ENCODE measurements around the gene PDZRN3.

Gene PDZRN3

DNA sequence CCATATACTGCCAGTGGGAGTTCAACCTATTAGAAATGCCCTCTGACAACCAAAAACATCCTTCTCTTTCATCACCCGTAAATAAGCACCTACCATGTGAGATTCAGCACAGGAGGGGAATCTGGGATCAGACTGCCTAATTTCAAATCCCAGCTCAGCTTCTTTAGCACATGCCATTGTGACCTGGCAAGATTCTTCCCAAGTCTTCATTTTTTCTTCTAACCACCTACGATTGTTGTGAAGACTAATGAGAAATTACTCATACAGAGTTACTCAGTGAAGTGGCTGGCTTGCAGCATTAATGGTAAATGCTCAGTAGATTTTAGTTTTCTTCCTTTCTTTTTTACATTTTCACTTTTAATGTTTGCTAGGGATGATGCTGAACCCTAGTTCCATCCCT is 176.7 kb downstream of the PDZRN3 start:
- DNase-seq = no peak

DNA sequence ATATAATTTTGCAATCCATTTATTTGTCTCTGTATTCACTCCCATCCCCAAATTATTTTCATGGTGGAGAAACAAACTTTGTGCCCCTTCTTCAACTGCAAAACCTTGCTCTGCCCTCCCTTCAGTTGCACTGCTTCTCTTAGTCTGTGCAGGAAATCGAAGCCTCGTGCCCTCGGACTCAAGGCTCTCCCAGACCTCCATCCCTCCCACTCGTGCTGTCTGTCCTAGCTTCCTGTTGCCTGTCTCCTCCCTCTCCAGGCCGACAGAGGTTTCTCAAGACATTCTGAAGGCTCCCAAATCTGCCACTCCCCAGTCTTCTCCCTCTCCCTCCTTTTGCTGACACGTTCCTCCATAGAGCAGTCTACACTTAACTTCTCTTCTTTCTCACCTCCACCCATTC is 177.6 kb downstream of the PDZRN3 start:
- no peak for DNase-seq

DNA sequence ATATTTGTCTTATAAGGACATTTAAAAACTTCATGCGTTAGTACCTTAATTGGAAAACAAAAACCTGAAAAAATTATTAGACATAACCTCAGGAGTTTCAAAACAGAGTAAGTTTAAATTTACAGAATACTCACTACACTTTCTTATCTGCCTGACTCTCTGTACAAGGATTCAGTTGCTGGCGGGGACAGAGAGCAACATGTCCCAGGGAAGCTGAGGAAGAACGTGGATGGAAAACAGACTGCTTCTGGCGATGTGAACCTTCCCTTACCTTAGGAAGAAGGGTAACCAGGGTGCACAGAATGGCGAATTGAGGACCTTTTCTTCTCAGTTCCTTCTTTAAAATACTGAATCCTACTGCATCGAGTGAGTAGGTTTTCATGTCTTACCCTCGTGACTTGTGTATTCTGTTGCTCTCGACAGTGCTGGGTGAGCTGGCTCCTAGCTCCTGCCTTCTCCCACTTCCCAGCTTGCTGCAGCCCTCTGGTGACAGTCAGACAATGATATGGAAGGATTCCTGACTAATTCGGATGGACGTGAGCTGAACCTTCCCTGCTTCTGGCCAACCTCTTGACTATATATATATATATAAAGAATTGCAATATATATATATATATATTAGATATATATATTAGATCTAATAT is 178.2 kb downstream of the PDZRN3 start:
- no peak for DNase-seq

DNA sequence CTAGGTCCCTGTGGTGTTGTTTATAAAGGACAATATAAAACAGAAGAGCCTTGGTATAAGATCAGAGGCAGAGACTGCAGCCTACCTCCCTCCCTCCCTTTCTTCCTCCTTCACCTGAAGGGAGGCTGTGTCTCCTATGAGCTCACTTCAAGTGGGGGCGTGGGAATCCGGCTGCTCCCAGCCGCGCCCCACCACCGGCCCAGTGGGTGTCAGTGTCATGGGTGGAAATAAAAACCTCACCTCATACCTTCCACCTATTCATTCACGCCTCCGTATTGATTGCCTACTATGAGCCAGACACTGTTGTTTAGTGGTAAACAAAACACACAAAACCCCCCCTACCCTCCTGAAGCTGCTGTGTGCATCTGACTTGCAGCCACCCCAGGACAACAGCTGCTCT is 181.9 kb downstream of the PDZRN3 start:
- no peak for DNase-seq

DNA sequence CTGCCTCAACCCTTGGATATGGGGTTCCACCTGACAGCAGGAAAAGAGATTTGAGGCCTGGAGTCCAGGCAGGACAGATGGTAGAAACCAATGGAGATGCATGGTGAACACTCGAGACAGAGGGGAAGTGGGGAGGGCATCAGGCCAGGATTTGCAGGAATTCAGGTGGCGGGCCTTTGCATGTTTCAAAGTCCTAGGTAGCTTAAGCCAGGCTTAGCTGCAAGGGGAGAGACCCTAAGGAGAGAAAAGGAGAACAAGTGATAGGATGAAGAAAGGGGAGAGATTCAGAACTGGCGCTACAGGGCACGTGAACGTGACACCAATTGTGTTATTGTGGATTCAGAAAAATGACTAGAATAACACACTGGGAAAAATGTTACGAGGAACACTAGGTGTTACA is 182.6 kb downstream of the PDZRN3 start:
- DNase-seq = no peak

DNA sequence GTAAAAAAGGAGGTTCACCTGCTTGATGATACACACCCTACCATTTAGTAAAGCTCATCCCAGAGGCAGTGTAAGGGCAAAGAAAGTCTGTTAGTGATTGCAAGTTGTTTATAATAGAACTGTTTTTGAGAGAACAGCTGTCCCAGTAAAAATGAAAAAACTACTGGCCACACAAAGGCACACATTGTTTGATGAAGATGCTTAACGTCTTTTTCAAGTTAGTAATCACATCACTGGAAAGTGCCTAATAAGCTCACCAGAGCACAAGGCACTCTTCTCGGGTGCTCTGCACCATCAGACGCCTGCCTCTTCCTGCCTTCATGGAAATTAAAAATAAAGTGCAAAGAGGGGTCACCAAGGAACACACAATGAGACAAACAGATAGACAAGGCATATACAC is 186.9 kb downstream of the PDZRN3 start:
- DNase-seq = no peak

DNA sequence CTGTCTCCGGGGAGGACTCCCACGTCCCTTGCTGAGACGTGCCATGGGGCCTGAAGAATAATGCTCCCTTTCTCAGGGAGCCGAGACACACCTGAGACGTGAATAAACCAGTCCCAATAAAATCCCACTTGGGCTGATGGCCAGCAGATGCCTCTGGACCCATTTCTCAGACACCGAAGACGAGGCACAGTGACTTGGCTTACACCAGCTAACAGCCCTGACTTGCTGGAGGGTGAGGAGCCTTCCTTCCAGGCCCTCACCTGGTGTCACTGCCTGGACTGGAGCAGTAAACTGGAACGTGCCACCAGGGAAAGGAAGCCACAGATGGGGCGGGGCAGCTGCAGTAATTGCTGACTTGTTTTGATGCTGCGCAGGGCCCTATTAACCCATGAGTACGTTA is 189.7 kb downstream of the PDZRN3 start:
- no peak for DNase-seq

DNA sequence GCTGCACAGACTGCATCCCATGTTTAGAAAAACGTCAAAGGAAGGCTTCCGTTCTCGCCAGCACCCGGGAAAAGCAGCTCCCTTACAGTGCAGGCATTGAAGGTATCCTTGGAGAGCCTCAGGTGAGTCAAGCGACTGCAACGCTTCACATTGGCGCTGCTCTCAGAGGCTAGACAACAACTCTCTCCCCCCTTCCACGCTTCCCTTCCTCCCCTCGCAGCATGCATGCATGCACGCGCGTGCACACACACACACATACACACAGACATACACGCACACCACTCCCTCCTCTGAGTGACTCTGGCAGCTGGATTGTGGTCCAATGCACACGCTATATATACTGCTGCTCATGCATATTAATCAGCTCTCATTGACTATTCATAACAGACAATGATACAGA is 191.1 kb downstream of the PDZRN3 start:
- no peak for DNase-seq

DNA sequence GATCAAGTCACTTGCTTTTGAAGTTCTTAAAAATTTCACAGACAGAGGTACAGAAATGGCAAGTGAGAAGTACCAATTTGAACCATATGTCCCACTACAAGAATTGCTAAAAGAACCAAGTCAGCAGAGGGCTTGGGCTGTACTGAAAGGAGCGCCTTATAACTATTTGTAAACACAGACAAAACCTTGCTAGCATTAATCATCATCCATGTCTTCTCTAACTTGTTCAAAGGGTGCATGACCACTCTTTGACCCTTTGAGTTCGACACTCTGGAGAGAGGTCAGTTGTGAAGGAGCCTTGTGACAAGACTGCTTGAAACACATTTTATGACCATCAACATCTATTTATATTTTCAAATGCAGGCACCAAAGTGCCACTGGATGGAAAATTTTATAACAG is 191.7 kb downstream of the PDZRN3 start:
- no peak for DNase-seq

DNA sequence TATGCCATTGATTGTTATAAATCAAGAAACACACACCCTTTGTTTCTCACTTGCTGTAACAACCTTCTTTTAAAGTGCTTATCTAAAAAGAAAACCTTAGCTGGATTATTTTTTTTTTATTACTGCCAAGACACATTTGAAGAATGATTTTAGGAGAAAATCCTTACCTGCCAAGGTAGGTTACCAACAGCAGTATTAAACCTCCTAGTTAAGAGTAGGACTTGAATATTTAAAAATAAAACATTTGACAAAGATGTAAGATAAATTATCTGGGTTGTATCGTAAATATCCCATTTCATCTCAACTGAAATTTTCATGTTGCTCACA is 192.1 kb downstream of the PDZRN3 start:
- no peak for DNase-seq

DNA sequence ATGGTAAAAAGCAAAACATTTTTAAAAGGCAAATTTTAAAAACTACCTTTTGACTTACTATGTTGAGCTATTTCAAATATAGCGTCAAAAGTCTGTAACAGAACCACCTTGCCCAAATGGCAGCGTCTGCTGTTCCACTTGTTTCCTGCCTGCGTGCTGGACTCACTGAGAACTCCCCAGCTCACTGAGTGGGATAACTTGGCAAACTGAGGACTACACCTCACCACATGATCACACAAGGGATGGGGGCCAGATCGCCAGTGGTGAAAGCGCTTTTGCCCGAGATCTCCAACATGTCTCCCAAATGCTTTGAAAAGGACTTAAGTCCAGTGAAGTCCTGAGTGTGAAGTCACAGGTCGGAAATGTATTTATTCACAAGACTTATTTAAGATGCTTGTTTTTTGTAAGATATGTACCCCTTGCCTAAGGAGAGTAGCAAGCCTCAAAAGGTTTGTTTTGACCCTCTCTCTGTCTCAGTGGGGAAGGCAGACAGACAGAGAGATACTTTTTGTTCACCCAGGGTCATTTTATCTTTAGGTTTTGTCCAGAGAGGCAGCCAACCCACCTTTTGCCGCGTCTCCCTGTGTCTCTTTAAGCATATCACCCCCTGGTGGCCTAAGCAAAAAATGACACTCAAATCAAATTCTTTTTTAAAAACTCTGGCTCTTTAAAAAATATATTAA is 192.6 kb downstream of the PDZRN3 start:
- DNase-seq = no peak

DNA sequence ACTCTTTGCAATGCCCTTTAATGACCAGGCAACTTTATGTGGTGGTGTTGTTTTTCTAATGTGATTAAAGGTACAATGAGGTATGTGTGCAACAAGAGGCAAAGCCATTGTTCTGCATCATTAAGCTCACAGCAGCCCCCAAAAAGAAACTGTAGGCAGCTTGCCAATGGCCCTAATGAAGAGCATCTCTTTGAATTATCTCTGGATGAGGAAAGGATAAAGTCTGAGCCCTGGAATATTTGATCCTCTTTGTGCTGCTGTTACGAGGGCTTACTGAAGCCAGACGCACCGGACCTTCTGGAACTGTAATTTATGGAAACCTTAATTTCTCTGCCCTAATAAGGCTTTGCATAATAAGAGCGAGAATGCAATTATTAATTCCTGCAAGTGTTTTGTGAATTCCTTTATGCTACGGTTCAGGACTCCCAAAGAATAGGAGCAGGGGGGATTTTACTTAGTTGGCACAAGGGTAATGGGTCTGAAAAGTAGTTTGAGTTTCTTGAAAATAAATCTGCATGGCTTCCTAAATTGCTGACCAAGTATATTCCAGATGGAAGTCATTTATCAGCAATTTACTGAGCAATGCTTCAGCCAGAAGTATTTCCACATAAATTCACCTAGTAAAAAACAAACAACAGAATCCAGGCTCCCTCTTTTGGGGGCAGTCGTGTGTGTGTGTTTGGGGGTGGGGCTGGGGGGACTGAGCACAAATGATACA is 193.4 kb downstream of the PDZRN3 start:
- DNase-seq = no peak

DNA sequence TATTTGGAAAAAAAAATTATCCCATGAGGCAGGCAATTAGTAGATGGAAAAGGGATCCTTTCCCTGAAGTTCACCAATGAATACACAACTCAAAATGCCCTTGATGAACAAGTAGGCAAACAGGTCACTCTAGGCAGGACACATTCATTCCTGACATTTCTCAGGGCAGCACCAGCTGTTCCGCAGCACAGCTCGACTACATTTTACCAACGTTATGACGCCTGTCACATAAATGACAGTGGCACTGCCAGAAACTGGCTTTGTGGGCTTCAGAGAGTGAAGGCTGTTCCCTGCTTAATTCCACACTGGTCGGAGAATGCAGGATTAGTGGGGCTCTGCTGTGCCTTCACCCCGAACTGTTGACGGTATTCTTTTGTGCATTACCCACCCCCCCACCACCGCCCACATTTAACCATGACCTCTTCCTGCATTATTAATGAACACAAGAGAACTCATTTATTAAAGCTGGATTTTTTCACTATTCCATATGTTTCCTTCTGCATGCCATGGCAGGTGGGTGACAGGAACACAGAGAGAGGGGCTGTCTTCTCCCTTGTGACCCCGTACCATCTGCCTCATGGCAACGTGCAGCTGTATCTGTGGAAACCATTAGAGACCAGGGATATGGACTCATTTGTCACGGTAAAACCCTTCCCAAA is 197.6 kb downstream of the PDZRN3 start:
- DNase-seq = no peak

DNA sequence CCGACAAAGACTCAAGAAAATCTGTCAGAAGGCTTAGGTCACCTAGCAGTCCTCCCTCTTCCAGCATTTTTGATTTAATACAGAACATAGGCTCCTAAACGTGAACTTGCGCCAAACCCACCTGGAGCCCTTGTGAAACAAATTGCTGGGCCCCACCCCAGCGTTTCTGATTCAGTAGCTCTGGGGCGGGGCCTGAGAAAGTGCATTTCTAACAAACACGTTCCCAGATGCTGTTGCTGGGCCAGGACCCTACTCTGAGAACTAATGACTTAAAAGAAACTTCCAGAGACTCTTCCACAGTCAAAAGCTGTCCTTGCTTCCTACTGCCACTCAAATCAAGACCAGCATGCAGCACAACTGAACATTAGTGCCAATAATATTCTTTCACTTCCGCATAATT is 198.1 kb downstream of the PDZRN3 start:
- no peak for DNase-seq

DNA sequence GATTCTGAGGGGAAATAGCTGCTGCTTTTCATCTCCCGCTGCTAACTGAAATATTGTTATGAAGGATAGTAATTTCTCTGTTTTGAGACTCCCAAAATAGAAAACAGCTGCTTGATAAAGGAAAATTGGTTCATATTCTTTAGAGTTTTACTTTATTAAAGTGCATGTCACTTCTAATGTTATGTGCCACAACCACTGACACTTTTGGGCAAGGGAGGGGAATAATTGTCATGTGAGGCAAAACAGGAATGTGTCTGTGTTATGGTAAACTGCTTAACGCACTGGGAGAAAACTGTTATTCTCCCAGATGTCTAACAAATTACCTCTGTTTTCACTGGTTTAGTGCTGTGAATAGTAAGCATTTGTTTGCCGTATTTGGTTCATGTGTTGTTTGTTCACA is 201.6 kb downstream of the PDZRN3 start:
- DNase-seq = no peak

DNA sequence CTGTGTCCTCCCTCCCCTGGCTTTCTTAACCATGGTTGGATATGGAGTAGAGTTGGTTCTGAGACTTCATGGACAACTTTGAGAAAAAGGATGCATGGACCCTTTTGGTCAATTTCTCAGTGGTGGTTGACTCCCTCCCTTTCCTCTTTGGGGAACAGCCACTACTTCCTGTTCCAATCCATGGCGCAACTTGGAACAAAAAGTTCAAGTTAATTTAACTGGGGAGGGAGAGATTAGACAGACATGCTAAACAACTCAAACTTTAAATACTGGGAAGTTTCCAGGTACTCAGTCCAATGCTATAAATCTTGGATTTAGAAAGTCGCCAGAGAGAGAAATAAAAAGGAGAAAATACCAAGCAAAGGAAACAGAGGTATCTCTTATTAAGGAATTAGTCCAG is 202.2 kb downstream of the PDZRN3 start:
- DNase-seq = no peak

DNA sequence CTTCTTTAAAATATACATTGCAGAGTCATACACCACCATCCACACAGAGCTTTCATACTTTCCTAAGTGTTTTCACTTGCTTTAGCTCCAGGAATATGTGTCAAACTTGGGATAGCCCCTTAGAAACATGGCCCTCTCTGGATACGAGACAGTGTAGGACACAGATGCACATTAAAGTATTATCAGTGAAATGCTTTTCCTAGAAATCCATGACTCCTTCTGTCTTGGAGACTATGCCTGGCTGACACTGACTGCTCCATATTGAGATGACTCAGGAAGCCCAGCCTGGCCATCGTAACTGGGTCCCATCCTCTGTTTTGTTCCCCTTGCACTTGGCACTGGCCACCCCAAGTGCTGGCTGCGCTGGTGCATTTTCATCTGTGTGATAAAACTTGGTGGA is 204.8 kb downstream of the PDZRN3 start:
- no peak for DNase-seq

DNA sequence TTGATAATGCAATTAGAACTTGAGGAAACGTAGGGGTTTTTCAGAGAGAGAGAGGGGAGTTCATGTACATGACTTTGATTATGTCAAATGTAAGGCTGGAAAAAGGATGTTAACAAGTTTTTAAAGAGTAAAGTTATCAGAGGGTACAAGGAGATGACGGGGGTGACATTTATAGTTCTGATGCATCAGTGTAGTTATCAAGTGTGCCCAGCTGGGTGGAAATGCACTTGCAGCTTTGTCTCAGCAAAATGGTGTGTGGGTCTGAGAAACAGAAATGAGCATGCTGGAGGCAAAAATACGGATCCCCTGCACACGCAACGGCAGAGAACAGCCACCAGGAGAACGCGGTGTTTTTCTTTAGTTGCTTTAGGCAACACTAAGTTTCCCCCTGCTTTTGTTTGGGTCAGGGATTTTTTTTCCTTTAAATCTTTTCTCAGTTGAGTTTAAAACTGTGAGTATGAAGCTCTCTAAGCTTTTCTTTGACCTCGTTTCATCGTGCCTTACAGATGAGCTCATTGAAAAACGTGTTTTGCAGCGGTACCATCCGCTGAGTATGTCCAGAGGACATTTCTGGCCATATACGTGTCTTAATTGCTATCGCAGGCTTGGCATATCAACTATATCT is 205.4 kb downstream of the PDZRN3 start:
- DNase-seq = no peak

DNA sequence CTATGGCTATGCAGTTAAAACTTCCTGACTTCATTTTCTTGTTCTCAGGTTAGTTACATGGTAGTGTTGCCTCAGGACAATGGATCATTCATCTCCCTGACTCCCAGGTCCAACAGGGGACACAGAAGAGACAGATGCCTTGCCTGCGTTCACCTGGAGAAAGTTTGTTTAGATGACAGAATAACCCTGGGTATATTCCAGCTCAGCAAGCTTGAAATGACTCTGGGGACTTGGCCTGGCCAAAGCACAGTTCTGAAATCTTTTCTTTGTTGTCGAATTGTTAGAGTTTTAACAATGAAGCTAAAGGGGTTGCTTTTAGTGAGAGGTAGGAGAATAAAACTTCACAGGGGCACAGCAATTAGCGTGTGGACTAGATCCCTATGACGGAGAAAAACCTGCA is 206.1 kb downstream of the PDZRN3 start:
- DNase-seq = no peak

DNA sequence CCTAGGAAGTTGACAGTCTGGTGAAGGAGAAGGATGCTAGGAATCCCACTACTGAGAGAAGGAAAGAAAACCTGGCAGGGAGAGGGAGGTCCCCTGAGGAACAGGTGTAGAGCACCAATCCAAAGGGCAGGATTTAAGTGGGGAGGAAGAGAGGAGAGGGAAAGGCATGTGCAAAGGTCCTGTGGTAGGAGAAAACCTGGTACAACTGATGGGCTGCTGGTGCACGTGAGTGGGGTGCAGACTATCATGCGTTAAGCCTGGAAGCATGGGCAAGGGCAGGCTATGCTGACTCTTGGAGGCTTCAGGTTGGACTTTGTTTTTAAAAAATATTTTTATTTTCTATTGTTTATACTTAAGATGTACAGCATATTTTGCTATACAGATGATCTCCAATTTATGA is 209.6 kb downstream of the PDZRN3 start:
- DNase-seq = no peak

DNA sequence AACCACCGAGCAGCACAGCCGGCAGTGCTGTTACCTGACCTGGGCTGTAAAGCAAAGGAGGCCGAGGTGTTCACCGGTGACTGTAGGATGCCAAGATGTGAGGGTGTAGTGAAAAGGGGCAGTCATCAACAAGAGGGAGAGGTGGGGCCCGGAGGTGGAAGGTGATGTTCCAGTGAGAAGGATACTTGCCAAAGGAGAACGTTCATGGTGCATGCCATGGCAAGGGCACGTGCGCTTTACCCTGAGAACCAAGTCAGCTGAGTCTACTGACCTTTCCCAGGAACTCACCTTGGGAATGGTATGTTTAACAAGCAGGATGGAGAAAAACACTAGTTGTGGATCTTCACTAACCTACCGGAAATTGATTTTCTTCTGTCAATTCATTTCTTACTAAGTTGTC is 211.1 kb downstream of the PDZRN3 start:
- no peak for DNase-seq

DNA sequence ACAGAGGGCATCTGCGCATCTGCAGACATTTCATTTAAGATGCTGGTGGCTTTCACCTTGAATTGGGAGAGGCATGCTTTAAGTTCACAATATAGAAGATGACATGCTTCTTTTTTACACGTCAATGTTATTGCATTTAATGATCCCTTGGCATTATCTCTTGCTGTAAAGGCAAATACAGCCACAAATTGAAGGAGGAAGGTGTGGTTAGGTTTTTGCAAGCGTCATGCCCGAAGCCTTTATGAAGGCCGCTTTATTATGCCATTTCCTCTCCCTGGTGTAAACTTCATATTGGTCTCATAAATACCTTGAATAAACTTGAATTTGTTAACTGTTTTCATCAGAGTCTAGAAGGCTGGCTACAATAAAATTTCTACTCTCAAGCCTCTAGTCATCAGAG is 212.7 kb downstream of the PDZRN3 start:
- DNase-seq = no peak

DNA sequence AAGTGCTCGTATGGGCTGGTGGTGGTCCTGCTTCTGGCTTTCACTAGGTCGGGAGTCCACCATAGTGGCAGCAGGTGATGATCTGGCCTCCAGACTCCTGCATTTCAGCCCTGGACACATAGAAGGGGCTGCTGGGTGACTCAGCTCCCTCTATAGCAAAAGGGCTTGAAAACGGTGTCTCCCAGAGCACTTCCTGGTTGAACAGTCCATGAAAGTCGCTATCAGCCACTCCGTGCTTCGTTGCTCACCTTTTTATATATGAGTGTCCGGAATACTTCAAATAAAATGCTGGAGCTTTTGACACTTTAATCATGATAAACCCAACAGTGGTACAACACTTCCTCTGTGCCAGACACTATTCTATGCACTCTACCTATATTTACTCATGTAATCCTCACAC is 213.2 kb downstream of the PDZRN3 start:
- DNase-seq = no peak
